HUES6 (cell line): ENCODE results near the gene ST3GAL4.

Experiments used
- H3K27ac ChIP-seq: 2 replicates; pipeline ENCODE4 v1.7.0; 2013; ENCODE audit warnings: low read depth, mild to moderate bottlenecking, low read length, inconsistent platforms
- H3K27me3 ChIP-seq: 2 replicates; pipeline ENCODE4 v1.6.1; 2013; ENCODE audit warnings: low read length; ENCODE audit not compliant: control insufficient read depth, insufficient read depth
- H3K36me3 ChIP-seq: 2 replicates; pipeline ENCODE4 v1.6.1; 2013; ENCODE audit warnings: low read length; ENCODE audit not compliant: control insufficient read depth, insufficient read depth
- H3K4me1 ChIP-seq: 2 replicates; pipeline ENCODE4 v1.6.1; 2013; ENCODE audit warnings: low read length; ENCODE audit not compliant: control insufficient read depth, insufficient read depth
- H3K4me3 ChIP-seq: 2 replicates; pipeline ENCODE4 v1.5.1; 2013; ENCODE audit warnings: low read depth, low read length
- H3K9ac ChIP-seq: one replicate; pipeline ENCODE4 v1.6.1; 2013; ENCODE audit warnings: mild to moderate bottlenecking, low read length
- H3K9me3 ChIP-seq: 2 replicates; pipeline ENCODE4 v1.6.1; 2013; ENCODE audit warnings: low read depth, low read length; ENCODE audit not compliant: control insufficient read depth, insufficient read depth

ST3GAL4 gene

GRCh38 chr11:126403022-126403581 lies 47.6 kb downstream of the ST3GAL4 start:
- Histone ChIP-seq H3K27ac (no peak overlapping the region), H3K9ac (peak overlapping the region; percentile 5)

GRCh38 chr11:126403658-126404057 lies 48.2 kb downstream of the ST3GAL4 start:
- Histone ChIP-seq H3K9ac (peak overlapping the region; percentile 19), H3K9me3 (peaks cover 11% of the 10 kb centered on the region; the same call in 1 of the 2 replicates), H3K4me1 (peaks cover 33% of the 10 kb centered on the region), H3K36me3 (peaks cover 13% of the 10 kb centered on the region; the same call in 1 of the 2 replicates), H3K4me3 (no peak overlapping the region; the same call in 1 of the 2 replicates), H3K27ac (no peak overlapping the region), H3K27me3 (no peaks in the 10 kb centered on the region)

More at GRCh38 chr11:126403022-126403581, 47.6 kb downstream of the ST3GAL4 start:
- Histone ChIP-seq H3K36me3 (peaks cover 10% of the 10 kb centered on the region; the same call in 1 of the 2 replicates), H3K27me3 (no peaks in the 10 kb centered on the region), H3K4me1 (peaks cover 33% of the 10 kb centered on the region), H3K4me3 (peak overlapping the region; percentile 9; the same call in 1 of the 2 replicates), H3K9me3 (peaks cover 11% of the 10 kb centered on the region; the same call in 1 of the 2 replicates)

- Histone ChIP-seq H3K4me1 (peaks cover 33% of the 10 kb centered on the region), H3K36me3 (peaks cover 21% of the 10 kb centered on the region; the same call in 1 of the 2 replicates), H3K9me3 (peaks cover 11% of the 10 kb centered on the region; the same call in 1 of the 2 replicates), H3K4me3 (no peak overlapping the region), H3K9ac (no peak overlapping the region), H3K27ac (no peak overlapping the region), H3K27me3 (no peaks in the 10 kb centered on the region)
Observed at GRCh38 chr11:126404367-126404766, 48.9 kb downstream of the ST3GAL4 start.

GRCh38 chr11:126405374-126405773 lies 49.9 kb downstream of the ST3GAL4 start:
- H3K9ac ChIP-seq: peak overlapping the region; percentile 8
- H3K9me3 ChIP-seq: peaks cover 1% of the 10 kb centered on the region; the same call in 1 of the 2 replicates
- no peaks in the 10 kb centered on the region for H3K27me3 ChIP-seq
- H3K36me3 ChIP-seq: peaks cover 25% of the 10 kb centered on the region; the same call in 1 of the 2 replicates
- peaks cover 33% of the 10 kb centered on the region for H3K4me1 ChIP-seq
- H3K27ac ChIP-seq: no peak overlapping the region
- no peak overlapping the region for H3K4me3 ChIP-seq

GRCh38 chr11:126405906-126406305 lies 50.4 kb downstream of the ST3GAL4 start:
- Histone ChIP-seq H3K36me3 (peaks cover 25% of the 10 kb centered on the region; the same call in 1 of the 2 replicates), H3K27me3 (no peaks in the 10 kb centered on the region), H3K9ac (peak overlapping the region; percentile 8), H3K27ac (no peak overlapping the region), H3K4me3 (no peak overlapping the region), H3K9me3 (no peaks in the 10 kb centered on the region), H3K4me1 (peaks cover 33% of the 10 kb centered on the region)

GRCh38 chr11:126406368-126406767 lies 50.9 kb downstream of the ST3GAL4 start:
- peaks cover 33% of the 10 kb centered on the region for H3K4me1 ChIP-seq
- H3K4me3 ChIP-seq: no peak overlapping the region
- H3K9me3 ChIP-seq: no peaks in the 10 kb centered on the region
- no peak overlapping the region for H3K9ac ChIP-seq
- H3K27me3 ChIP-seq: no peaks in the 10 kb centered on the region
- H3K36me3 ChIP-seq: peaks cover 25% of the 10 kb centered on the region; the same call in 1 of the 2 replicates
- no peak overlapping the region for H3K27ac ChIP-seq

- Histone ChIP-seq H3K36me3 (peaks cover 25% of the 10 kb centered on the region; the same call in 1 of the 2 replicates), H3K4me3 (no peak overlapping the region)
Observed at GRCh38 chr11:126407101-126407521, 51.6 kb downstream of the ST3GAL4 start.

GRCh38 chr11:126407682-126408288 lies 52.3 kb downstream of the ST3GAL4 start:
- Histone ChIP-seq H3K27ac (no peak overlapping the region), H3K4me3 (no peak overlapping the region), H3K9me3 (no peaks in the 10 kb centered on the region), H3K4me1 (peaks cover 28% of the 10 kb centered on the region), H3K27me3 (no peaks in the 10 kb centered on the region), H3K9ac (no peak overlapping the region), H3K36me3 (peaks cover 25% of the 10 kb centered on the region; the same call in 1 of the 2 replicates)

More at GRCh38 chr11:126407101-126407521, 51.6 kb downstream of the ST3GAL4 start:
- H3K4me1 ChIP-seq: peaks cover 33% of the 10 kb centered on the region
- no peaks in the 10 kb centered on the region for H3K27me3 ChIP-seq
- no peak overlapping the region for H3K9ac ChIP-seq
- no peak overlapping the region for H3K27ac ChIP-seq
- H3K9me3 ChIP-seq: no peaks in the 10 kb centered on the region

DNA sequence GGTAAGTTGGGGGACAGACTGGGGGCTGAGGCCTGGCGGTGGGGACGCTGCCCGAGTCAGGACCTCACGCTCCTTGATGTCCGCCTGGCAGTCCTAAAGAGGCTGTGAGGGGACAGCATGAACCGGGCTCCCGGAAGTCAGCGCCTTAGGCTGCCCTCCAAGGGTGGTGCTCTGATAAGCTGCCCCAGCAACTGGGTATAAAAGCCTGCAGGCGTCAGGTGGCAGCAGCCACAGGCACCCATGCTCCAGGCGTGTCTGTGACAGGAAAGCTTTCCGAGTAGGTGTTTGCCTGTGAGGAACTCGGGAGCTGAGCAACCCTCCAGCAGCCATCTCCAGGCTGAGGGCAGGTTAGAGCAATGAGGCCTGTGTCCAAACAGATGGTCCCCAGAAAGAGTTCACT lies 53.0 kb downstream of the ST3GAL4 start:
- no peaks in the 10 kb centered on the region for H3K9me3 ChIP-seq
- peaks cover 29% of the 10 kb centered on the region; the same call in 1 of the 2 replicates for H3K36me3 ChIP-seq
- no peak overlapping the region for H3K4me3 ChIP-seq
- H3K4me1 ChIP-seq: peaks cover 21% of the 10 kb centered on the region
- no peak overlapping the region for H3K27ac ChIP-seq
- H3K9ac ChIP-seq: no peak overlapping the region
- no peaks in the 10 kb centered on the region for H3K27me3 ChIP-seq

GRCh38 chr11:126408901-126409619 lies 53.6 kb downstream of the ST3GAL4 start:
- Histone ChIP-seq H3K4me3 (no peak overlapping the region), H3K9me3 (no peaks in the 10 kb centered on the region), H3K27ac (no peak overlapping the region), H3K27me3 (no peaks in the 10 kb centered on the region), H3K4me1 (peaks cover 17% of the 10 kb centered on the region), H3K9ac (no peak overlapping the region), H3K36me3 (peaks cover 31% of the 10 kb centered on the region; the same call in 1 of the 2 replicates)
